GM21381 (cell line): ENCODE data around the gene MUTYH.
"Not testable (repeated sequence)": the region's sequence is repeated elsewhere in the genome, so short reads cannot be mapped to it uniquely, and the experiment has no call there.

Source experiments
- ATAC-seq: cut with Tn5 transposase; IDR thresholded peaks from one replicate; pipeline ENCODE4 v1.9.1; 2021; ENCODE audit warnings: mild to moderate bottlenecking, moderate library complexity; ENCODE audit not compliant: unreplicated experiment

The MUTYH gene

DNA sequence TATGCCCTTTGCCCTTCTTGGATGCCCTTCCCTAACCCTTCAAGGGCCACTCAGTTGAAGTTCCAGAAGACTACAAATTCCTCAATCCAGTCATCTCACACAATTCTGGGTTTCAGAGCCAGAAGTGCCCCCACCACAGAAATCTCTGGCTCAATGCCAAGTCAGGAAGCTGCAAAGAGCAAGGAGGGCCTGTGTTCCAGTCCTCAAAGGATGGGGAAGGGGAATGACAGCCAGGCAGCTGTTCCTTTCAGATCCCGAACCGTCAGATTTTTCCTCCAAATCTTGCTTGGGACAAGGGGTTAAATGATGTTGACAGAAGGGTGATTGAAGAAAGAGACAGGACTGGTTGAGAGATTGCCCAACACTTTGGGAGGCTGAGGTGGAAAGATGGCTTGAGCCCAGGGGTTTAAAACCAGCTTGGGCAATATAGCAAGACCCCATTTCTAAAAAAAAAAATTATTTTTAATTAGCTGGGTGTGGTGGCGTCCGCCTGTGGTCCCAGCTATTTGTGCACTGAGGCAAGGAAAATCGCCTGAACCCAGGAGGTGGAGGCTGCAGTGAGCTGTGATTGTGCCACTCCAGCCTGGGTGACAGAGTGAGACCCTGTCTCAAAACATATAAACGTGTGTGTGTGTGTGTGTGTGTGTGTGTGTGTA, 14.3 kb downstream of the MUTYH start:
- no peak for ATAC-seq

GRCh38 chr1:45322486-45323040, 17.7 kb downstream of the MUTYH start:
- no peak for ATAC-seq

GRCh38 chr1:45321444-45321843, 18.8 kb downstream of the MUTYH start:
- no peak for ATAC-seq

DNA sequence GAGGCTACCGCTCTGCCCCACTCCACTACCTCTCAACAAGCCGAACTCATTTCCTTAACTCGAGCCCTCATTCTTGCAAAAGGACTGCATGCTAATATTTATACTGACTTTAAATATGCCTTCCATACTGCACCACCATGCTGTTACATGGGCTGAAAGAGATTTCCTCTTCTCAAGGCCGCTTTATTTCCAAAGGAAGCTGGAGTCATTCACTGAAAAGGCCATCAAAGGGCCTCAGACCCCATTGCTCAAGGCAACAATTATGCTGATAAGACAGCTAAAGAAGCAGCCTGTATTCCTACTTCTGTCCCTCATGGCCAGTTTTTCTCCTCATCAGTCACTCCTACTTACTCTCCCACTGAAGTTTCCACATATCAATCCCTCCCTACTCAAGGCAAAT, 20.5 kb downstream of the MUTYH start:
- ATAC-seq, result no peak

GRCh38 chr1:45317166-45317565, 23.1 kb downstream of the MUTYH start:
- ATAC-seq, result no peak

GRCh38 chr1:45314266-45314665, 26.0 kb downstream of the MUTYH start:
- ATAC-seq, result no peak

DNA sequence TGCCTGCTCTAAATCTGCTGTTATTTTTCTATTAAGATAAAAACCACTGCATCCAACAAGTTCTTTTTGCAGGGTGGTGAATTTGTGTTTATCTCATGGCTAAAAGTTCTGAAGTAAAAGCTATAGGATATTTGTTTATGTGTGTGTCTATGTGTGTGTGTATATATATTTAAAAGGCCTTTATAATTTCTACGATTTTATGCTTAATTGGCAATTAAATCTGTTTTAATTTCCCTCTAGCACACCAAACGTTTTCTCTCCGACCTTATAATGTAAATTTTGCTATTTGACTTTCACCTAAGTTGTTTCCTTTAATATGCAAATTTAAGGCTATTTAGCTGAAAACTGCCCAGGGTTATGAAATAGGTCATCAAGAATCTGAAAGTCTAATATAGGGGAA, 33.3 kb downstream of the MUTYH start:
- no peak for ATAC-seq

DNA sequence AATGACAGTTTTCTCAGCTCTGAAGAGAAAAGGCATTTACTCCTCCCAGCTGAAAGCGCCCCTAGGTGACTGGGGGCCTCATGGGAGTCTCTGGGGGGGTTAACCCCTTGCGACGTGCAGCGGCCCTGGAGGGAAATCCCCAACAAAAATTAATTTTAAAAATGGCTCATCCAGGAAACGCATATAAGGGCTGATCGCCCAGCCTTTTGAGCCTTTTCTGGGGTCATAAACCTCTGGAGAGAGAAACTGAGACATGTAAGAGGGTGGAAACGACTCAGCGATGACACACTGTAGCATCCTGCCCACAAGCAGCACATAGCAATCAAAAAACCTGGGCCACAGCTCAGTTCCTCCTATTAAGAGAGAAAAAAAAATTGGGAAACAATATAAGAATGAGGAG, 33.9 kb downstream of the MUTYH start:
- ATAC-seq, result no peak

- ATAC-seq, result no peak
Observed at GRCh38 chr1:45305231-45305630, 35.0 kb downstream of the MUTYH start.

- ATAC-seq, result no peak
Observed at GRCh38 chr1:45304311-45305081, 35.7 kb downstream of the MUTYH start.

DNA sequence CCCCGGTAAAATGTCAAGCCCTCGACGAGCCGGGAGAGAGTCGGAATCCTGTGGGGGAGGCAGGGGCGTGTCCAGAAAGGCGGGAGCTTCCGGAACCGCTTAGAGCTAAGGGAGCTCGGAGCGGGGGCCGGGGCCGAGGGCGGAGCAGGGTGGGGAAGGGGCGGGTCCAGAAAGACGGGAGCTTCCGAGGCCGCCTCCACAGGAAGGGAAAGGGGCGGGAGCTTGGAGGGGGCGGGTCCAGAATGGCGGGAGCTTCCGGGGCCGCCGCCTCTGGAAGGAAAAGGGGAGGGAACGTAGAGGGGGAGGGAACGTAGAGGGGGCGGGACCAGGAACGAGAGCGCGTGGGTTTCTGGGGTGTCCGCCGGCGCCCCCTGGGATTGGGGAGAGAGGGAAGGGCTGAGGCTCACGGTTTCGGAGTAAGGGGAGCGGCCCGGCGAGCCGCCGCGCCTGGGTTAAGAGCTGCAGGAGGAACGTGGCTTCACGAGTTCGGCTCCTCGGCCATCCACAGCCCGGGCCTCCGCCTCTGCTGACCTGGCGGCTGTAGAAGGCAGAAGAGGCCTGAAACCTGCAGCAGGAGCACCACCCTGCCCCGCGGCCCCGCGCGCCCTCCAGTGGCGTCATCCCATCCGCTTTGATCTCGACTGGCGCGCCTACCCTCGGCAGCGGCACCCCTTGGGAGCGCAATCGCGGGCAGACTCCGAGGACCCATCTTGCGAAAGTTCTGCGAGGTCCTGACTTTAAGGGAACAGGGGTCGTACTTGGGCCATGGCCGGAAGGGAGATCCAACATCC, 36.5 kb downstream of the MUTYH start:
- ATAC-seq, result peak; percentile 75

GRCh38 chr1:45302505-45303150, 37.6 kb downstream of the MUTYH start:
- ATAC-seq, result no peak

DNA sequence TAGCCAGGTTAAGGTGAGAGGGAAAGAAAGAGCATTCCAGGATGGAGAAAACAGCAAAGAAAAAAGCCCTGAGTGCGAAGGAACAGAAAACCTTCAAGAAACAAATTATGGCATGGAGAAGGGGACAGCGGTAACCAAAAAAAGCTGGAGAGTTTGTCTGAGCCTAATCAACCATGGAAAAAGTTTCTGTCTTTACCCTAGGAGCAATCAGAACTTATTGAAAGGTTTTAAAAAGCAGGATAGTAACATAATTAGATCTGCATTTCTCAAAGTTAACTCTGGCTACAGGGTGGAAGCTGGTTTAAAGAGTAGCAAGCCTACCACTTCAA, 39.6 kb downstream of the MUTYH start:
- no peak for ATAC-seq

DNA sequence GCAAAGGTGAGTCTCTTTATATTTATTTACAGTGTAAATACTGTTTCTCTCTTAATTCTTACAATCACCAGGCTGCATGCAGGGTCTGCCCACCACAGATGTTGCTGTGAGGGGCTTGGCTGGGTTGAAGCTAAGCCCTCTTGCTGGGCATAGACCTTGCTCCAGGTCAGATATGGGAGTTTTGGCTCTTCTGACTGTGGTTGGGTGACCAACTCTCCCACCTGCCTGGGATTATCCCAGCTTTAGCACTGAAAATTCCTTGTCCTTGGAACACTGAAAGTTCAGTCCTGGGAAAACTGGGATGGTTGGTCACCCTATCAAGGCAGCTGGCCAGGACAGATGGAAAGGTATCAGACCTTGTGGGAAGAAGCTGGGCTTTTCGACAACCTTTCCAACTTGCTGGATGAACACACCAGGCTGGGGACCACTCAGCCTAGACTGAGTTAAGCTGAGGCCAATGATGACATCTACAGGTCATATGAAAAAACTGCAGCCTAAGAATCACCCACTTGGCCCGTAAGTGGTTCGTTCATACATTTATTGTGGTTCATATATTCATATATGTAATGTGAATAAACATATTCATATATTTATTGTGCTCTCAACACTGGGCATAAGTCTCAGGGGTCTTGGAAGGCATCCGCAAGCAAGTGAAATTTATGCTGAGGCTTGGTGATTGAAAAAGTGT, 40.1 kb downstream of the MUTYH start:
- no peak for ATAC-seq

- ATAC-seq, result no peak
Observed at GRCh38 chr1:45299296-45299695, 40.9 kb downstream of the MUTYH start.

DNA sequence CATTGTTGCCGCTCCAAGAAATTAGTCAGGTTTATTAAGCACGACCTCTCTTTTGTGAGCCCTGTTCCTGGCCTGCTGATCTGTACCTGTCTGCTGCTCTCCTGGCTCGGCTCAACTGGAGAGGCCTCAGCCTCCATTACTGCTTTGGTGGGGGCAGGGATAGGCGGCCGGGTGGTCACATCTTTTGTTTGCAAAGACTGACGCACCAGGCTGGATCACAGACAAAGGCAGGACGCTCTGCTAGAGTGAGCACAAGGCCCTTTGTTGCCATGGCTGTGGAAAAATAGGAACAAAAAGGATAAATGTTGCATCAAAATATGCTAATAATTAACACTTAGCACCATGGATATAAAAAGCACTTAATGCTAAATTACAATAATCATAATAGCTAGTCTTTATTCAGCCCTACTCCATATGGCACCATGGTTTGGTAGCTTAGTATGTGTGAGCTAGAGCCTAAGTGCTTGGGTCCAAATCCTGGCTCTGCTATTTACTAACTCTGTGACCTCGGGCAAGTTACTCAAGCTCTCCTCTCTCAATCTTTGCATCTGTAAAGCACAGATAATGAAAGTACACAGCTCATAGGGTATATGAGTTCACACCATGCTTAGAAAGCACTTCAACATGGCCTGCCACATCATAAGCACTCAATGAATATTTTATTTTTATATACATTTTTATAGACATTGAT, 42.4 kb downstream of the MUTYH start:
- no peak for ATAC-seq

DNA sequence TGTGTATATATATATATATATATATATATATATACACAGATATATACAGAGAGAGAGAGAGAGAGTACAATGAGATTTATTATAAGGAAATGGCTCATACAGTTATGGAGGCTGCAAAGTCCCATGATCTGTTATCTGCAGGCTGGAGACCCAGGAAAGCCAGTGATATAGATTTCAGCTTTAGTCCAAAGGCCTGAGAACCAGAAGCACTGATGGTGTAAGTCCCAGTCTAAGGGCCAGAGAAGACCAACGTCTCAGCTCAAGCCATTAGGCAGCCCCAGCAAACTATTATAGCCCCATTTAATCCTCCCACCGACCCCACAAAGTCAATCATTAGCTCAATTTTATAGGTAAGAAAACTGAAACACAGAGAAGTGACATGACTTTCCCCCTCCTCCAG, 48.5 kb downstream of the MUTYH start:
- no peak for ATAC-seq

GRCh38 chr1:45291002-45291401, 49.2 kb downstream of the MUTYH start:
- not testable (repeated sequence) for ATAC-seq

DNA sequence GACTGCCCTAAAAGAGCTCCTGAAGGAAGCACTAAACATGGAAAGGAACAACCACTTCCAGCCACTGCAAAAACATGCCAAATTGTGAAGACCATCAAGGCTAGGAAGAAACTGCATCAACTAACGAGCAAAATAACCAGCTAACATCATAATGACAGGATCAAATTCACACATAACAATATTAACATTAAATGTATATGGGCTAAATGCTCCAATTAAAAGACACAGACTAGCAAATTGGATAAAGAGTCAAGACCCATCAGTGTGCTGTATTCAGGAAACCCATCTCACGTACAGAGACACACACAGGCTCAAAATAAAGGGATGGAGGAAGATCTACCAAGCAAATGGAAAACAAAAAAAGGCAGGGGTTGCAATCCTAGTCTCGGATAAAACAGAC, 53.7 kb downstream of the MUTYH start:
- not testable (repeated sequence) for ATAC-seq

DNA sequence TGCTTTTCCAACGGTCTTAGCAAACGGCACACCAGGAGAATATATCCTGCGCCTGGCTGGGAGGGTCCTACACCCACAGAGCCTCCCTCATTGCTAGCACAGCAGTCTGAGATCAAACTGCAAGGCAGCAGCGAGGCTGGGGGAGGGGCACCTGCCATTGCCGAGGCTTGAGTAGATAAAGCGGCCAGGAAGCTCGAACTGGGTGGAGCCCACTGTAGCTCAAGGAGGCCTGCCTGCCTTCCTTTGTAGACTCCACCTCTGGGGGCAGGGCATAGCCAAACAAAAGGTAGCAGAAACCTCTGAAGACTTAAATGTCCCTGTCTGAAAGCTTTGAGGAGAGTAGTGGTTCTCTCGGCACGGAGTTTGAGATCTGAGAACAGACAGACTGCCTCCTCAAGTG, 55.4 kb downstream of the MUTYH start:
- not testable (repeated sequence) for ATAC-seq
